GM18870 (cell line): ENCODE data around the gene FPGT.
"Not testable (repeated sequence)": the region's sequence is repeated elsewhere in the genome, so short reads cannot be mapped to it uniquely, and the experiment has no call there.

Source experiments
- ATAC-seq: cut with Tn5 transposase; IDR thresholded peaks from one replicate; pipeline ENCODE4 v1.9.1; 2021; ENCODE audit warnings: moderate library complexity; ENCODE audit not compliant: unreplicated experiment

FPGT gene

DNA sequence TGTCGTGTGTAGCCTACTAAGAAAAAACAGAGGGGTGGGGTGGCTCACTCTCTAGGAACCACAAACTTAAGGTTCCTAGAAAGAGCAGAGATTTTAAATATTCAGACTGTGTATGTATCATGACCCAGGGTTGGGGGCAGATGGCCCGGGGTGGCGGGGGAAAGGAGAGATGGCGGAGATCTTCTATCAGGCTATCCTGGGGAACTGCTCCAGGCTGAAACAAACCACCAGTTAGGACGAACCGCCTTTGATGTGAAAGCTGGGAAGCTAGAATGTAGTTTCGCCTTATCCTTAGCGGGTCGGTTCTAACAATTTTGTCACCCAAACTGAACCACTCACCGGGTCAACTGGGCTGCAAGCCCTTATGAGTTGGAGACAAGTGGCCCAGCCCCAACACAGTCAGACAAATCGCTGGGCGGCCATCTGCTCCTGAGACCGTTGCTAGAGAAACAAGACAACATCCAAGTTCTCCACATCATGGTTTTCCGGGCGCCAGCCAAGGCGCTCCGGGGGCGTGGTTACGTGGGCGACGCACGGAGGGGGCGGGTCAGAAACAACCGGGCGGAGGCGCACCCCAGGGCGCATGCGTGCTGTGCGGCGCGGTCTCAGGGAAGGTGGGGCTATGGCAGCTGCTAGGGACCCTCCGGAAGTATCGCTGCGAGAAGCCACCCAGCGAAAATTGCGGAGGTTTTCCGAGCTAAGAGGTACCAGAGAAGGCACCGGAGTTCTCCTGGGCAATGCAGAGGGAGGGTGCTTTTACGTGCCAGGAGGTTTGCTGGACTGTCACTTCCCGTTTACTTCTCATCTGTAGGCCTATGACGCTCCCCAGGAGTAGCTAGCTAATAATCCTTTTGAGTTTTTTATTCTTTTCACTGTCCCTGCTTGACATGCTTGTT, at the start of gene FPGT, which contains the start of gene LRRIQ3:
FPGT (plus strand) TSS at position 586 of the 896 bp plus-strand sequence; CDS start at position 623, 37 bp downstream.
LRRIQ3 (minus strand) TSS at position 520 of the 896 bp plus-strand sequence. CDS start 14,492 bp downstream, outside the sequence.
- ATAC-seq = peak; percentile 92

DNA sequence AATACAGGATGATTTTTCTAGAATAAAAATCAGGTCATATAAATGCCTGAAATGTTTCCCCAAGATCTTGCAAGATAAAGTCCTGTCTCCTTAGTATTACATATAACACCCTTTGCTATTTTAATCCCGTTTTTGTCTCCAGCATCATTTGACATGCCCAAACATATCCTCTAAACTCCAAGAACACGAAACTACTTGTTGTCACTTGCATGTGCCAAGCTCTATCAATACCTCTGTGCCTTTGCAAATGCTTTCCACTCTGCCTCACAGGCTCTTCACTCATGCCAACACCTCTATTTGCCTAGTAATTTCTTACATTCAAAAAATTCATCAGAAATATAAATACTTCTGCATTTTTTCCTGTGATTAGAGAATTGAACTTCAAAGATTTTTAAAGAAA, 38.0 kb upstream of the FPGT start:
- no peak for ATAC-seq

DNA sequence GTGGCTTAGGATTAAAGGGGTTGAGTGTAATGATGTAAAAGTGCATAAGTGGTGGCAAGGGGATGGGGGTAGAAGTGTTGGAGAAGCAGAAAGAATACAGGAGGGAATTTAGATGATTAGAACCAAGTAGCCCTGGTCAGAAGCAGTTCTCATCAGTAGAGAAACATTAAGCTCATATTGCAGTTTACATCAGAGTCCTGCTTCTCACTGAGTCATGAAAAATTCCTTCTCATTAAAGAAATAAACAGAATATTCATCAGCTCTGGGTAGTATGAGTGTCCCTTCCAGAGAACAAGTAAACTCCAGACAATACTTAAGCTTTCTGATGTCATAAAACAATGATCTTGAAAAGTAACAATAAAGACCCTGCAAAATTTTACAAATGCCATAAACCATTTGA, 36.5 kb upstream of the FPGT start:
- ATAC-seq = no peak

DNA sequence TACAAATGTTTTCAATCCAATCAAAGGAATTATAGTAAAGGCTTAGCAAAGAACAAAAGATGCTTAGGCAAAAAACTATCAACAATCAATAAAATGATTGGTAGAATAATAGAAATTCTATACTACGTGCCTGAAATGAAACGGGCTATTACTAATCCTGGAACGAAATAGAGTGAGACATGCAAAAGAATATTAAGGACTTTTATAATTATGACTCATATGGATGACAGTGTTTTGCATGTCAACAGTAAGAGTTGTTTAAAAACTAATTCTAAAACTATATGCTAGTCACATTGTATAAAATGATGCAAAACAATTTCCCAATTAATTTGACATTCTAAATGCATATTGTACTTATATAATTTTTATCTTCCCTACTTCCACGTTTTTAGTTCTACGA, 35.7 kb upstream of the FPGT start:
- ATAC-seq = no peak

- not testable (repeated sequence) for ATAC-seq
These were observed 23.6 kb upstream of the FPGT start for GRCh38 chr1:74174423-74174822.

DNA sequence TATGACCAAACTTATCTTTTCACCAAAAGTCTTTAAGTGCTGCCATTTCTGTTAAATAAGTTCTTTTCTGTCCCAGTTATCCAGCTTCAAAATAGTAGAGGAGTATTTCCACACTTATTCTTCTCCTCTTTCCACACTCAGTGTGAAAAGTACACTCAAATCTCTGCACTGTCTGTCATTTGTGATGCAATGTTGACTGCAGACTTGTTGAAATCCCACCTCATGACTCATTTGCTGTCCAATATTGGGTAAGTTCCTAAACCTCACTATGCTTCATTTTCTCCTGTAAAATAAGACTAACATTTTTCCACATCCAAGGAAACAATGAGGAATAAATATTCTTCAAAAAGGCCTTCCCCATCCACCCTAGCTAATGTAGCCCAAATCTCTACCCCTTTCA, 17.6 kb upstream of the FPGT start:
- no peak for ATAC-seq

- ATAC-seq = no peak
These were observed 4.1 kb upstream of the FPGT start for GRCh38 chr1:74193908-74194307.

- no peak for ATAC-seq
These were observed 2.7 kb upstream of the FPGT start for GRCh38 chr1:74195339-74195738.

GRCh38 chr1:74197255-74197654, 787 bp upstream of the FPGT start:
- ATAC-seq = no peak

GRCh38 chr1:74199504-74199903, 1.5 kb downstream of the FPGT start:
- ATAC-seq = no peak

- ATAC-seq = no peak
These were observed 7.2 kb downstream of the FPGT start for GRCh38 chr1:74205266-74205665.

DNA sequence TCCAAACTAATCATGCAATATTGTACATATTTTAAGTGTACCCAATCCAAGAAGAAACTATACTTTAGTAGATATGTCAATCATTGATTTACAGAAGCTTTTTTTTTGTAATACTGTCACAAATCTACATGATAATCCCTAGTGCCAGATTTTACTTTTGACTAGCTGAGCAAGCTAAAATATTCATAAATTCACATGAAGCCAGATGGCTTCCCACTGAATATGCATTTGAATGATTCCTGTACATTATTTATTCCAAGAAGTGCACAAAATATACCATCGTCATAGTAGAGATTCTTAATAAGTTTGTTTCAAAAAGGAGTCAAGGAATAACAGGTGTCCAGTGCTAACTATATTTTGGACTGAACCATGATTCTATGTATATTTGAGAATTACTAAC, 17.2 kb downstream of the FPGT start:
- no peak for ATAC-seq

GRCh38 chr1:74222701-74223100, 24.7 kb downstream of the FPGT start:
- no peak for ATAC-seq

- ATAC-seq = no peak
These were observed 25.4 kb downstream of the FPGT start for GRCh38 chr1:74223453-74223852.

DNA sequence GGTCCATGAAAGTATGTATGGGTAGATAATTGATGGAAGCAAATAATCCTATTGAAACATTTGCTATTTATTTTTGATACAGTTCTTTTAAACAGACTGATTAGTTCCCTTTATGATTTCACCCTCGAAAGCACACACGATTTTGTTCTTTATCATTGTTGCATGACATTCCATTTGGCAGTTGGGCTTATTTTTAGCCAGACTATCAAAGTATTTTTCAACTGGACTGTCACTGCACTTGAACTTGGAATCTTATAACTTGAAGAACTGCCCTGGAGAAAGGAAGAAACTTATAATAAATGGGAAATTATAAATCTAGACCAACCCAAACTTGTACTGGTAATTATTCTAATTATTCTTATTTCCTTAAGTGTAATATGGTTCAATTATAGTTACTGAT, 37.1 kb downstream of the FPGT start, which contains the start of gene TNNI3K:
TNNI3K (plus strand) TSS at position 235 of the 400 bp plus-strand sequence; CDS start at position 300, 65 bp downstream.
- no peak for ATAC-seq

DNA sequence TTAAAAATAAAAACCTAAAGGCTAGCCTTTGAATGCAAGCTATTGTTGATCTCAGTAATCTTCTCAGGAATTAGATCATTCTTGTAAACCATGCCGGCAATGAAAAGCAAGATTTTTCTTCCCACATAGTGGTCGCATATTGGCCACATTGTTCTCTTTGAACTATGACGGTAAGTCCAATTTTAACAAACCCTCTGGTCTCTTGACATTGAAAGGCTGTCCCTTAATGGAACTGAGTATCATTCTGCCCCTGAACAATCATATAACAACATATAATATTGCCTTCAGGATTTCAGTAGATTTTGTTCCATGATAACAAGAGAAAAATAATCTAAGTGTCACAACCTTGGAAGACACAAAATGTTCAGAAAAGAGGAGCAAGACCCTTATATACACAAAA, 38.4 kb downstream of the FPGT start:
- ATAC-seq = no peak

- ATAC-seq = no peak
These were observed 39.0 kb downstream of the FPGT start for GRCh38 chr1:74237035-74237434.

GRCh38 chr1:74237787-74238186, 39.7 kb downstream of the FPGT start:
- no peak for ATAC-seq

- ATAC-seq = no peak
These were observed 47.2 kb downstream of the FPGT start for GRCh38 chr1:74245168-74245772.

DNA sequence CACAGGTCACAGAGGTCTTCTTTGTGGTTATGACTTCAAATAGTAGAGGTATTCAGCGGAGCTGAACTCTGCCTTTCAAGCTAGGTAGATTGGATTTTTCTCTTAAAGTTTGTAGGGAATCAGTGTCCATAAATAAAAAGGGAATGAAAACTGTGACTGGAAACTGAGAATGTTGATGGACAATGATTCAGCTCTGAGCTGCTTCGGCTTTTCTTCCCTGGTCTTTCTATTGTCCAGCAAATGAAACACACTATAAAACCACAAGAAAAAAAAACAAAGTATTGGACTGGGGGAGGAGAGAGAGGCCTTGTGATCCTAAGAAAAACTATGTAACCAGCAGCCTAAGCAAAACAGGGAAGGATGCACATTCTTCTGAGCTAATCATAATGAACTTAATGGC, 48.3 kb downstream of the FPGT start:
- no peak for ATAC-seq

GRCh38 chr1:74247881-74248528, 50.0 kb downstream of the FPGT start:
- no peak for ATAC-seq
